SK-N-SH treated with all-trans-retinoic acid at 6 μM for 48 hours (cell line): ENCODE data around the gene RRAGD.

Experiments
- ATAC-seq: fragments of 200-7000 bp; cut with Tn5 transposase; 3 replicates; pipeline ENCODE4 v1.9.1; 2020; ENCODE audit warnings: mild to moderate bottlenecking, moderate library complexity
- ARNTL ChIP-seq: fragments of 450-650 bp; formaldehyde crosslinking; IDR thresholded peaks from 2 replicates; pipeline ENCODE4 v1.5.0; 2020; ENCODE audit warnings: low read depth, mild to moderate bottlenecking, moderate library complexity, borderline replicate concordance
- BACH2 ChIP-seq: fragments of 250-450 bp; sonication (Bioruptor Pico); IDR thresholded peaks from 2 replicates; pipeline ENCODE4 v1.9.0; 2021; ENCODE audit warnings: mild to moderate bottlenecking, borderline replicate concordance
- CSDC2 ChIP-seq: fragments of 250-450 bp; sonication (Bioruptor Pico); IDR thresholded peaks from 2 replicates; pipeline ENCODE4 v1.5.0; 2020; ENCODE audit warnings: mild to moderate bottlenecking, moderate library complexity
- GLIS3 ChIP-seq: fragments of 250-450 bp; sonication (Bioruptor Pico); IDR thresholded peaks from 2 replicates; pipeline ENCODE4 v1.5.0; 2020; ENCODE audit warnings: mild to moderate bottlenecking, moderate library complexity
- PATZ1 ChIP-seq: fragments of 250-450 bp; sonication (Bioruptor Pico); IDR thresholded peaks from 2 replicates; pipeline ENCODE4 v1.8.0; 2020; ENCODE audit warnings: mild to moderate bottlenecking, moderate library complexity, borderline replicate concordance
- PPARA ChIP-seq: fragments of 250-450 bp; sonication (Bioruptor Pico); IDR thresholded peaks from 2 replicates; pipeline ENCODE4 v1.5.0; 2020; ENCODE audit warnings: mild to moderate bottlenecking, borderline replicate concordance
- RARB ChIP-seq: fragments of 250-450 bp; sonication (Bioruptor Pico); IDR thresholded peaks from 2 replicates; pipeline ENCODE4 v1.8.0; 2021; ENCODE audit warnings: mild to moderate bottlenecking, moderate library complexity
- SNAI2 ChIP-seq: fragments of 250-450 bp; sonication (Bioruptor Pico); IDR thresholded peaks from 2 replicates; pipeline ENCODE4 v1.5.0; 2020; ENCODE audit warnings: mild to moderate bottlenecking, moderate library complexity
- TCF4 ChIP-seq: fragments of 250-450 bp; sonication (Bioruptor Pico); IDR thresholded peaks from 2 replicates; pipeline ENCODE4 v1.8.0; 2021; ENCODE audit warnings: mild to moderate bottlenecking, moderate library complexity, borderline replicate concordance
- TOX ChIP-seq: fragments of 250-450 bp; sonication (Bioruptor Pico); IDR thresholded peaks from 2 replicates; pipeline ENCODE4 v1.8.0; 2021; ENCODE audit warnings: mild to moderate bottlenecking, moderate library complexity, borderline replicate concordance
- ZC3H10 ChIP-seq: fragments of 250-450 bp; sonication (Bioruptor Pico); IDR thresholded peaks from 2 replicates; pipeline ENCODE4 v1.5.1; 2021; ENCODE audit warnings: mild to moderate bottlenecking, moderate library complexity
- ZFP3 ChIP-seq: fragments of 250-450 bp; sonication (Bioruptor Pico); IDR thresholded peaks from 2 replicates; pipeline ENCODE4 v1.5.0; 2020; ENCODE audit warnings: mild to moderate bottlenecking, moderate library complexity
- ZNF565 ChIP-seq: fragments of 450-650 bp; formaldehyde crosslinking; conservative IDR thresholded peaks from 2 replicates; pipeline ENCODE4 v1.5.0; 2020; ENCODE audit warnings: low read depth, mild to moderate bottlenecking, moderate library complexity
- ZNF70 ChIP-seq: fragments of 450-650 bp; formaldehyde crosslinking; IDR thresholded peaks from 2 replicates; pipeline ENCODE4 v1.5.0; 2020; ENCODE audit warnings: mild to moderate bottlenecking, moderate library complexity
- TF ChIP-seq, protein P1 (sequence below): fragments of 250-450 bp; sonication (Bioruptor Pico); IDR thresholded peaks from 2 replicates; pipeline ENCODE4 v1.5.0; 2020; ENCODE audit warnings: mild to moderate bottlenecking, moderate library complexity
- TF ChIP-seq, protein P2 (sequence below): fragments of 250-450 bp; sonication (Bioruptor Pico); IDR thresholded peaks from 2 replicates; pipeline ENCODE4 v1.5.1; 2021; ENCODE audit warnings: mild to moderate bottlenecking, moderate library complexity
- TF ChIP-seq, protein P3 (sequence below): fragments of 250-450 bp; sonication (Bioruptor Pico); IDR thresholded peaks from 2 replicates; pipeline ENCODE4 v1.8.0; 2021; ENCODE audit warnings: low read depth, mild to moderate bottlenecking, moderate library complexity, borderline replicate concordance

Gene RRAGD

GRCh38 chr6:89388846-89389245 lies 23.2 kb downstream of the RRAGD start (continued):
- TF ChIP-seq ZC3H10 (no peak), ZNF70 (CRISPR knock-in tag) (no peak), SNAI2 (CRISPR knock-in tag) (no peak), TCF4 (no peak)
- TF ChIP-seq, all 23 proteins: peak for 0

GRCh38 chr6:89387516-89388201 lies 24.4 kb downstream of the RRAGD start:
- TF ChIP-seq BACH2 (CRISPR knock-in tag), result no peak
- TF ChIP-seq, protein P1, sequence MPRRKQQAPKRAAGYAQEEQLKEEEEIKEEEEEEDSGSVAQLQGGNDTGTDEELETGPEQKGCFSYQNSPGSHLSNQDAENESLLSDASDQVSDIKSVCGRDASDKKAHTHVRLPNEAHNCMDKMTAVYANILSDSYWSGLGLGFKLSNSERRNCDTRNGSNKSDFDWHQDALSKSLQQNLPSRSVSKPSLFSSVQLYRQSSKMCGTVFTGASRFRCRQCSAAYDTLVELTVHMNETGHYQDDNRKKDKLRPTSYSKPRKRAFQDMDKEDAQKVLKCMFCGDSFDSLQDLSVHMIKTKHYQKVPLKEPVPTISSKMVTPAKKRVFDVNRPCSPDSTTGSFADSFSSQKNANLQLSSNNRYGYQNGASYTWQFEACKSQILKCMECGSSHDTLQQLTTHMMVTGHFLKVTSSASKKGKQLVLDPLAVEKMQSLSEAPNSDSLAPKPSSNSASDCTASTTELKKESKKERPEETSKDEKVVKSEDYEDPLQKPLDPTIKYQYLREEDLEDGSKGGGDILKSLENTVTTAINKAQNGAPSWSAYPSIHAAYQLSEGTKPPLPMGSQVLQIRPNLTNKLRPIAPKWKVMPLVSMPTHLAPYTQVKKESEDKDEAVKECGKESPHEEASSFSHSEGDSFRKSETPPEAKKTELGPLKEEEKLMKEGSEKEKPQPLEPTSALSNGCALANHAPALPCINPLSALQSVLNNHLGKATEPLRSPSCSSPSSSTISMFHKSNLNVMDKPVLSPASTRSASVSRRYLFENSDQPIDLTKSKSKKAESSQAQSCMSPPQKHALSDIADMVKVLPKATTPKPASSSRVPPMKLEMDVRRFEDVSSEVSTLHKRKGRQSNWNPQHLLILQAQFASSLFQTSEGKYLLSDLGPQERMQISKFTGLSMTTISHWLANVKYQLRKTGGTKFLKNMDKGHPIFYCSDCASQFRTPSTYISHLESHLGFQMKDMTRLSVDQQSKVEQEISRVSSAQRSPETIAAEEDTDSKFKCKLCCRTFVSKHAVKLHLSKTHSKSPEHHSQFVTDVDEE (CRISPR knock-in tag), result no peak
- TF ChIP-seq, protein P2, sequence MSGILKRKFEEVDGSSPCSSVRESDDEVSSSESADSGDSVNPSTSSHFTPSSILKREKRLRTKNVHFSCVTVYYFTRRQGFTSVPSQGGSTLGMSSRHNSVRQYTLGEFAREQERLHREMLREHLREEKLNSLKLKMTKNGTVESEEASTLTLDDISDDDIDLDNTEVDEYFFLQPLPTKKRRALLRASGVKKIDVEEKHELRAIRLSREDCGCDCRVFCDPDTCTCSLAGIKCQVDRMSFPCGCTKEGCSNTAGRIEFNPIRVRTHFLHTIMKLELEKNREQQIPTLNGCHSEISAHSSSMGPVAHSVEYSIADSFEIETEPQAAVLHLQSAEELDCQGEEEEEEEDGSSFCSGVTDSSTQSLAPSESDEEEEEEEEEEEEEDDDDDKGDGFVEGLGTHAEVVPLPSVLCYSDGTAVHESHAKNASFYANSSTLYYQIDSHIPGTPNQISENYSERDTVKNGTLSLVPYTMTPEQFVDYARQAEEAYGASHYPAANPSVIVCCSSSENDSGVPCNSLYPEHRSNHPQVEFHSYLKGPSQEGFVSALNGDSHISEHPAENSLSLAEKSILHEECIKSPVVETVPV, result no peak
- TF ChIP-seq, protein P3, sequence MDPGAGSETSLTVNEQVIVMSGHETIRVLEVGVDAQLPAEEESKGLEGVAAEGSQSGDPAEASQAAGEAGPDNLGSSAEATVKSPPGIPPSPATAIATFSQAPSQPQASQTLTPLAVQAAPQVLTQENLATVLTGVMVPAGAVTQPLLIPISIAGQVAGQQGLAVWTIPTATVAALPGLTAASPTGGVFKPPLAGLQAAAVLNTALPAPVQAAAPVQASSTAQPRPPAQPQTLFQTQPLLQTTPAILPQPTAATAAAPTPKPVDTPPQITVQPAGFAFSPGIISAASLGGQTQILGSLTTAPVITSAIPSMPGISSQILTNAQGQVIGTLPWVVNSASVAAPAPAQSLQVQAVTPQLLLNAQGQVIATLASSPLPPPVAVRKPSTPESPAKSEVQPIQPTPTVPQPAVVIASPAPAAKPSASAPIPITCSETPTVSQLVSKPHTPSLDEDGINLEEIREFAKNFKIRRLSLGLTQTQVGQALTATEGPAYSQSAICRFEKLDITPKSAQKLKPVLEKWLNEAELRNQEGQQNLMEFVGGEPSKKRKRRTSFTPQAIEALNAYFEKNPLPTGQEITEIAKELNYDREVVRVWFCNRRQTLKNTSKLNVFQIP (CRISPR knock-in tag), result no peak
- TF ChIP-seq ARNTL (CRISPR knock-in tag), result no peak
- TF ChIP-seq SNAI2 (CRISPR knock-in tag), result no peak
- TF ChIP-seq TCF4, result no peak
- TF ChIP-seq PPARA (CRISPR knock-in tag), result no peak
- no peak for TF ChIP-seq RARB (CRISPR knock-in tag)
- no peak for TF ChIP-seq TOX (CRISPR knock-in tag)
- TF ChIP-seq GLIS3 (CRISPR knock-in tag), result no peak
- no peak for ATAC-seq

- TF ChIP-seq ZNF70 (CRISPR knock-in tag) (no peak), PPARA (CRISPR knock-in tag) (no peak), TOX (CRISPR knock-in tag) (no peak)
- ATAC-seq, result no peak
These were observed 25.1 kb downstream of the RRAGD start for GRCh38 chr6:89386917-89387491.

- TF ChIP-seq CSDC2 (CRISPR knock-in tag) (no peak), ZFP3 (CRISPR knock-in tag) (no peak)
- TF ChIP-seq, protein P2, result no peak
- ATAC-seq, result no peak
These were observed 26.2 kb downstream of the RRAGD start for GRCh38 chr6:89385846-89386245.

GRCh38 chr6:89385156-89385667 lies 26.9 kb downstream of the RRAGD start:
- ATAC-seq, result no peak
- TF ChIP-seq, protein P3 (CRISPR knock-in tag), result no peak
- TF ChIP-seq PATZ1 (CRISPR knock-in tag), result no peak
- no peak for TF ChIP-seq ZNF565 (CRISPR knock-in tag)
- no peak for TF ChIP-seq ZFP3 (CRISPR knock-in tag)
